Urinary bladder (tissue), 4 donors: Measurements from ENCODE around the gene PIK3C2G. TPM values are rescaled to one million over a fixed set of nuclear protein-coding genes. Genes with fewer than 3 reads are reported as not detected.
A peak's percentile ranks its signal among the peaks of the same experiment; 100 is the strongest.

ENCODE experiments used
- DNase-seq: peaks from one replicate; pipeline ENCODE4 v3.0.0-alpha.2; 2015; ENCODE audit errors: extremely low spot score
- H3K27ac ChIP-seq: one replicate; pipeline ENCODE4 v1.5.1; 2013; ENCODE audit warnings: low read depth, mild to moderate bottlenecking, moderate library complexity
- H3K36me3 ChIP-seq: one replicate; pipeline ENCODE4 v1.6.1; 2013; ENCODE audit warnings: mild to moderate bottlenecking, moderate library complexity; ENCODE audit not compliant: insufficient read depth
- H3K4me1 ChIP-seq: one replicate; pipeline ENCODE4 v1.6.1; 2013; ENCODE audit warnings: mild to moderate bottlenecking, moderate library complexity; ENCODE audit not compliant: insufficient read depth
- H3K4me3 ChIP-seq: one replicate; pipeline ENCODE4 v1.5.1; 2013; ENCODE audit warnings: low read depth, low read length
- WGBS: extraction: QIAGEN DNeasy Blood & Tissue Kit; methylation state at CpG from one replicate; pipeline ENCODE4 v1.1.7; 2013; 5-methylcytosine and 5-hydroxymethylcytosine counted together
- polyA plus RNA-seq: library from polyadenylated mRNA; stranded (reverse); fragments of 200-250 nt; gene quantifications from one replicate; pipeline ENCODE4 v1.2.3, GENCODE V29; 2013
- total RNA-seq: library from RNA; depleted of rRNA; stranded (reverse); fragments of >200 nt; gene quantifications from one replicate; pipeline ENCODE4 v1.2.3, GENCODE V29; 2014
- donor health status: healthy with polysubstance abuse.
- donor health status: healthy.

The PIK3C2G gene
- total and polyA plus RNA-seq, 2 donors: 0.03 to 1.2 TPM

GRCh38 chr12:18591473-18591872 lies 330.2 kb downstream of the PIK3C2G start:
- no peaks in the 10 kb centered on the region for H3K4me1 ChIP-seq
- no peak for DNase-seq
- H3K27ac ChIP-seq: no peak overlapping the region
- H3K4me3 ChIP-seq: no peak overlapping the region
- H3K36me3 ChIP-seq: no peaks in the 10 kb centered on the region

- DNase-seq: no peak
- H3K4me3 ChIP-seq: no peak overlapping the region
- H3K4me1 ChIP-seq: no peaks in the 10 kb centered on the region
- H3K27ac ChIP-seq: no peak overlapping the region
- H3K36me3 ChIP-seq: no peaks in the 10 kb centered on the region
Observed at GRCh38 chr12:18595412-18595811, 334.1 kb downstream of the PIK3C2G start.

- 93% methylated on average over 7 of the region's 7 CpGs for WGBS
- Histone ChIP-seq H3K4me3 (no peak overlapping the region), H3K36me3 (no peaks in the 10 kb centered on the region), H3K4me1 (no peaks in the 10 kb centered on the region), H3K27ac (no peak overlapping the region)
- DNase-seq: no peak
Observed at GRCh38 chr12:18601962-18602361, 340.6 kb downstream of the PIK3C2G start.

- H3K27ac ChIP-seq: no peak overlapping the region
- DNase-seq: no peak
- H3K4me3 ChIP-seq: no peak overlapping the region
- H3K36me3 ChIP-seq: no peaks in the 10 kb centered on the region
- WGBS: 66% methylated on average over 2 of the region's 2 CpGs
- no peaks in the 10 kb centered on the region for H3K4me1 ChIP-seq
Observed at GRCh38 chr12:18612971-18613370, 351.7 kb downstream of the PIK3C2G start.

GRCh38 chr12:18620986-18621385 lies 359.7 kb downstream of the PIK3C2G start:
- Histone ChIP-seq H3K4me3 (no peak overlapping the region), H3K4me1 (no peaks in the 10 kb centered on the region), H3K27ac (no peak overlapping the region), H3K36me3 (no peaks in the 10 kb centered on the region)
- DNase-seq: no peak

GRCh38 chr12:18629445-18629844 lies 368.1 kb downstream of the PIK3C2G start:
- DNase-seq: no peak
- no peak overlapping the region for H3K4me3 ChIP-seq
- H3K36me3 ChIP-seq: no peaks in the 10 kb centered on the region
- H3K27ac ChIP-seq: no peak overlapping the region
- WGBS: 92% methylated on average over 2 of the region's 2 CpGs
- no peaks in the 10 kb centered on the region for H3K4me1 ChIP-seq

GRCh38 chr12:18629916-18630315 lies 368.6 kb downstream of the PIK3C2G start:
- Histone ChIP-seq H3K4me3 (no peak overlapping the region), H3K4me1 (no peaks in the 10 kb centered on the region), H3K36me3 (no peaks in the 10 kb centered on the region), H3K27ac (no peak overlapping the region)
- no peak for DNase-seq
- WGBS: 88% methylated on average over 1 of the region's 1 CpG

- Histone ChIP-seq H3K4me1 (no peaks in the 10 kb centered on the region), H3K4me3 (no peak overlapping the region), H3K36me3 (no peaks in the 10 kb centered on the region), H3K27ac (no peak overlapping the region)
- DNase-seq: no peak
- WGBS: 94% methylated on average over 5 of the region's 5 CpGs
Observed at GRCh38 chr12:18631339-18631738, 370.0 kb downstream of the PIK3C2G start.

GRCh38 chr12:18632848-18633247 lies 371.5 kb downstream of the PIK3C2G start:
- 87% methylated on average over 2 of the region's 2 CpGs for WGBS
- DNase-seq: no peak

GRCh38 chr12:18634382-18634781 lies 373.1 kb downstream of the PIK3C2G start:
- Histone ChIP-seq H3K4me3 (no peak overlapping the region), H3K4me1 (no peaks in the 10 kb centered on the region), H3K36me3 (no peaks in the 10 kb centered on the region), H3K27ac (no peak overlapping the region)
- 74% methylated on average over 4 of the region's 4 CpGs for WGBS
- no peak for DNase-seq

More at GRCh38 chr12:18632848-18633247, 371.5 kb downstream of the PIK3C2G start:
- H3K4me3 ChIP-seq: no peak overlapping the region
- no peaks in the 10 kb centered on the region for H3K36me3 ChIP-seq
- H3K27ac ChIP-seq: no peak overlapping the region
- no peaks in the 10 kb centered on the region for H3K4me1 ChIP-seq

GRCh38 chr12:18640321-18640955 lies 379.1 kb downstream of the PIK3C2G start:
- Histone ChIP-seq H3K36me3 (no peaks in the 10 kb centered on the region), H3K4me3 (no peak overlapping the region), H3K27ac (no peak overlapping the region), H3K4me1 (peaks cover 2% of the 10 kb centered on the region)
- WGBS: 39% methylated on average over 4 of the region's 4 CpGs
- peak; percentile 43 for DNase-seq

- WGBS: 24% methylated on average over 5 of the region's 5 CpGs
- H3K27ac ChIP-seq: no peak overlapping the region
- peaks cover 2% of the 10 kb centered on the region for H3K4me1 ChIP-seq
- peak; percentile 78 for DNase-seq
- no peaks in the 10 kb centered on the region for H3K36me3 ChIP-seq
- H3K4me3 ChIP-seq: no peak overlapping the region
Observed at GRCh38 chr12:18643681-18644080, 382.4 kb downstream of the PIK3C2G start.

- H3K4me1 ChIP-seq: peaks cover 2% of the 10 kb centered on the region
- no peak overlapping the region for H3K27ac ChIP-seq
- H3K4me3 ChIP-seq: no peak overlapping the region
- DNase-seq: no peak
- WGBS: 96% methylated on average over 3 of the region's 3 CpGs
- H3K36me3 ChIP-seq: no peaks in the 10 kb centered on the region
Observed at GRCh38 chr12:18644564-18644963, 383.2 kb downstream of the PIK3C2G start.

- Histone ChIP-seq H3K36me3 (no peaks in the 10 kb centered on the region), H3K27ac (no peak overlapping the region), H3K4me3 (no peak overlapping the region), H3K4me1 (peaks cover 2% of the 10 kb centered on the region)
- no peak for DNase-seq
- 78% methylated on average over 6 of the region's 6 CpGs for WGBS
Observed at GRCh38 chr12:18646286-18646890, 385.1 kb downstream of the PIK3C2G start.
